ENCODE data around the gene LMF1.
"Not testable (repeated sequence)": the region's sequence is repeated elsewhere in the genome, so short reads cannot be mapped to it uniquely, and the experiment has no call there.

LMF1 gene

GRCh38 chr16:888901-889570 lies 81.7 kb downstream of the LMF1 start:
- H3K4me2 ChIP-seq (ENCODE audit: low read length), result no peak overlapping the region
- H3K36me3 ChIP-seq (ENCODE audit: control insufficient read depth, low read length), result no peaks in the 10 kb centered on the region
- no peaks in the 10 kb centered on the region for H3F3A ChIP-seq (ENCODE audit: control insufficient read depth, insufficient read depth)
- H3K9me2 ChIP-seq (replicated peaks; ENCODE audit: control insufficient read depth, low read length), result no peaks in the 10 kb centered on the region
- no peaks in the 10 kb centered on the region for H3K4me1 ChIP-seq (ENCODE audit: control insufficient read depth, low read length)
- no peaks in the 10 kb centered on the region for H3K79me2 ChIP-seq (ENCODE audit: control insufficient read depth, low read length)
- H3K27me3 ChIP-seq (ENCODE audit: control insufficient read depth, low read length), result no peaks in the 10 kb centered on the region
- no peak overlapping the region for H3K4me3 ChIP-seq (ENCODE audit: low read length)
- no peak for TF ChIP-seq EZH2phosphoT487 (IDR thresholded peaks at IDR 0.05; ENCODE audit: borderline replicate concordance, low read length)
- TF ChIP-seq CTCF (IDR thresholded peaks at IDR 0.05; ENCODE audit: low read depth, low read length, poor library complexity, severe bottlenecking), result no peak
- no peaks in the 10 kb centered on the region for H4K20me1 ChIP-seq (ENCODE audit: control insufficient read depth, insufficient read depth, low read depth, low read length)
- no peak overlapping the region for H3K27ac ChIP-seq (ENCODE audit: low read depth, low read length)
- H3K9me3 ChIP-seq (ENCODE audit: control insufficient read depth, insufficient read depth, low read length), result no peaks in the 10 kb centered on the region

GRCh38 chr16:888456-888855 lies 82.3 kb downstream of the LMF1 start:
- not testable (repeated sequence) for H3K4me3 ChIP-seq (ENCODE audit: low read length); H3K27me3 ChIP-seq (ENCODE audit: control insufficient read depth, low read length); H3K4me2 ChIP-seq (ENCODE audit: low read length); H3K9me2 ChIP-seq (replicated peaks; ENCODE audit: control insufficient read depth, low read length); H3K27ac ChIP-seq (ENCODE audit: low read depth, low read length); H3K36me3 ChIP-seq (ENCODE audit: control insufficient read depth, low read length); H4K20me1 ChIP-seq (ENCODE audit: control insufficient read depth, insufficient read depth, low read depth, low read length); H3K4me1 ChIP-seq (ENCODE audit: control insufficient read depth, low read length); H3F3A ChIP-seq (ENCODE audit: control insufficient read depth, insufficient read depth); H3K9me3 ChIP-seq (ENCODE audit: control insufficient read depth, insufficient read depth, low read length); H3K79me2 ChIP-seq (ENCODE audit: control insufficient read depth, low read length)

GRCh38 chr16:887846-888245 lies 82.9 kb downstream of the LMF1 start:
- no peaks in the 10 kb centered on the region for H3F3A ChIP-seq (ENCODE audit: control insufficient read depth, insufficient read depth)
- no peaks in the 10 kb centered on the region for H3K36me3 ChIP-seq (ENCODE audit: control insufficient read depth, low read length)
- no peak for TF ChIP-seq CTCF (IDR thresholded peaks at IDR 0.05; ENCODE audit: low read depth, low read length, poor library complexity, severe bottlenecking)
- no peak for TF ChIP-seq EZH2phosphoT487 (IDR thresholded peaks at IDR 0.05; ENCODE audit: borderline replicate concordance, low read length)
- H3K4me1 ChIP-seq (ENCODE audit: control insufficient read depth, low read length), result no peaks in the 10 kb centered on the region
- no peak overlapping the region for H3K4me3 ChIP-seq (ENCODE audit: low read length)
- no peaks in the 10 kb centered on the region for H4K20me1 ChIP-seq (ENCODE audit: control insufficient read depth, insufficient read depth, low read depth, low read length)
- no peaks in the 10 kb centered on the region for H3K27me3 ChIP-seq (ENCODE audit: control insufficient read depth, low read length)
- H3K9me2 ChIP-seq (replicated peaks; ENCODE audit: control insufficient read depth, low read length), result no peaks in the 10 kb centered on the region
- no peaks in the 10 kb centered on the region for H3K79me2 ChIP-seq (ENCODE audit: control insufficient read depth, low read length)
- no peak overlapping the region for H3K27ac ChIP-seq (ENCODE audit: low read depth, low read length)
- no peak overlapping the region for H3K4me2 ChIP-seq (ENCODE audit: low read length)
- no peaks in the 10 kb centered on the region for H3K9me3 ChIP-seq (ENCODE audit: control insufficient read depth, insufficient read depth, low read length)

- Histone ChIP-seq H3K4me3 (ENCODE audit: low read length) (no peak overlapping the region), H3K4me2 (ENCODE audit: low read length) (no peak overlapping the region), H3K27ac (ENCODE audit: low read depth, low read length) (no peak overlapping the region), H3K4me1 (ENCODE audit: control insufficient read depth, low read length) (no peaks in the 10 kb centered on the region), H3K9me2 (replicated peaks; ENCODE audit: control insufficient read depth, low read length) (no peaks in the 10 kb centered on the region), H3K27me3 (ENCODE audit: control insufficient read depth, low read length) (no peaks in the 10 kb centered on the region), H3K79me2 (ENCODE audit: control insufficient read depth, low read length) (no peaks in the 10 kb centered on the region), H3K9me3 (ENCODE audit: control insufficient read depth, insufficient read depth, low read length) (no peaks in the 10 kb centered on the region), H4K20me1 (ENCODE audit: control insufficient read depth, insufficient read depth, low read depth, low read length) (no peaks in the 10 kb centered on the region), H3K36me3 (ENCODE audit: control insufficient read depth, low read length) (no peaks in the 10 kb centered on the region), H3F3A (ENCODE audit: control insufficient read depth, insufficient read depth) (no peaks in the 10 kb centered on the region)
- TF ChIP-seq CTCF (IDR thresholded peaks at IDR 0.05; ENCODE audit: low read depth, low read length, poor library complexity, severe bottlenecking) (no peak), EZH2phosphoT487 (IDR thresholded peaks at IDR 0.05; ENCODE audit: borderline replicate concordance, low read length) (no peak)
Observed at GRCh38 chr16:886802-887731, 83.7 kb downstream of the LMF1 start.

Measured in DOHH2 (cell line).